Nephron progenitor cell (in vitro differentiated cells): ENCODE results near the gene ZNF438.

Experiments used
- DNase-seq: peaks from one replicate; pipeline ENCODE4 v3.0.0; 2021
- H3K27ac Mint-ChIP-seq: 2 replicates; pipeline ENCODE4 v1.8.0; 2021; ENCODE audit warnings: mild to moderate bottlenecking, moderate library complexity, mixed read lengths
- H3K27me3 Mint-ChIP-seq: 2 replicates; pipeline ENCODE4 v1.8.0; 2021; ENCODE audit warnings: mild to moderate bottlenecking, low read depth, mixed read lengths; ENCODE audit not compliant: poor library complexity
- H3K36me3 Mint-ChIP-seq: 2 replicates; pipeline ENCODE4 v1.8.0; 2021; ENCODE audit warnings: low read depth, mixed read lengths
- H3K4me1 Mint-ChIP-seq: 2 replicates; pipeline ENCODE4 v1.8.0; 2021; ENCODE audit warnings: mixed read lengths
- H3K4me3 Mint-ChIP-seq: 2 replicates; pipeline ENCODE4 v1.8.0; 2021; ENCODE audit warnings: mild to moderate bottlenecking, moderate library complexity, mixed read lengths
- H3K9me3 Mint-ChIP-seq: 2 replicates; pipeline ENCODE4 v1.8.0; 2021; ENCODE audit warnings: mild to moderate bottlenecking, moderate library complexity, mixed read lengths
- TF ChIP-seq, protein P1 (sequence below): fragments of 200-600 bp; sonication (generic); IDR thresholded peaks from 2 replicates; pipeline ENCODE4 v1.5.0; 2021; ENCODE audit warnings: antibody characterized with exemption

The ZNF438 gene

DNA sequence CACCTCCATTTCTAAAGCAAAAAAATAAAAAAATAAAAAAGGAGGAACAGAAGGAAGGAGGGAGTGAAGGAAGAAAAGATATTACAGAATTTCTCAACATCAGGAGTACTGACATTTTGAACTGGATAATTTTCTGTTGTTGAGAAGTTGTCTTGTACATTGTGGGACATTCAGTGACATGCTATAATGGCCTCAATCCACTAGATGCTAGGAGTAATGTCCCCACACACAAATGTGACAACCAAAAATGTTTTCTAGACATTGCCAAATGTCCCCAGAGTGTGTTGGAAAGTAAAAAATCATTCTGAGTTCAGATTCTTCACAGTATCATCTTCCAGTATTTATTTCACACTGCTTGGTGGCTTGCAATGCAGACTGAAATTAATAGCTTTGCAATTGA lies 6.5 kb downstream of the ZNF438 start:
- Mint-ChIP-seq H3K9me3 (no peaks in the 10 kb centered on the region), H3K4me1 (peaks cover 5% of the 10 kb centered on the region), H3K4me3 (no peak overlapping the region), H3K27me3 (no peaks in the 10 kb centered on the region), H3K27ac (no peak overlapping the region), H3K36me3 (no peaks in the 10 kb centered on the region)
- TF ChIP-seq, protein P1, sequence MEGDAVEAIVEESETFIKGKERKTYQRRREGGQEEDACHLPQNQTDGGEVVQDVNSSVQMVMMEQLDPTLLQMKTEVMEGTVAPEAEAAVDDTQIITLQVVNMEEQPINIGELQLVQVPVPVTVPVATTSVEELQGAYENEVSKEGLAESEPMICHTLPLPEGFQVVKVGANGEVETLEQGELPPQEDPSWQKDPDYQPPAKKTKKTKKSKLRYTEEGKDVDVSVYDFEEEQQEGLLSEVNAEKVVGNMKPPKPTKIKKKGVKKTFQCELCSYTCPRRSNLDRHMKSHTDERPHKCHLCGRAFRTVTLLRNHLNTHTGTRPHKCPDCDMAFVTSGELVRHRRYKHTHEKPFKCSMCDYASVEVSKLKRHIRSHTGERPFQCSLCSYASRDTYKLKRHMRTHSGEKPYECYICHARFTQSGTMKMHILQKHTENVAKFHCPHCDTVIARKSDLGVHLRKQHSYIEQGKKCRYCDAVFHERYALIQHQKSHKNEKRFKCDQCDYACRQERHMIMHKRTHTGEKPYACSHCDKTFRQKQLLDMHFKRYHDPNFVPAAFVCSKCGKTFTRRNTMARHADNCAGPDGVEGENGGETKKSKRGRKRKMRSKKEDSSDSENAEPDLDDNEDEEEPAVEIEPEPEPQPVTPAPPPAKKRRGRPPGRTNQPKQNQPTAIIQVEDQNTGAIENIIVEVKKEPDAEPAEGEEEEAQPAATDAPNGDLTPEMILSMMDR: no peak
- no peak for DNase-seq

- Mint-ChIP-seq H3K36me3 (no peaks in the 10 kb centered on the region), H3K4me1 (peaks cover 6% of the 10 kb centered on the region), H3K9me3 (no peaks in the 10 kb centered on the region), H3K27ac (no peak overlapping the region), H3K4me3 (no peak overlapping the region), H3K27me3 (no peaks in the 10 kb centered on the region)
- DNase-seq: no peak
- TF ChIP-seq, protein P1: no peak
Observed at GRCh38 chr10:31023558-31023957, 8.1 kb downstream of the ZNF438 start.

DNA sequence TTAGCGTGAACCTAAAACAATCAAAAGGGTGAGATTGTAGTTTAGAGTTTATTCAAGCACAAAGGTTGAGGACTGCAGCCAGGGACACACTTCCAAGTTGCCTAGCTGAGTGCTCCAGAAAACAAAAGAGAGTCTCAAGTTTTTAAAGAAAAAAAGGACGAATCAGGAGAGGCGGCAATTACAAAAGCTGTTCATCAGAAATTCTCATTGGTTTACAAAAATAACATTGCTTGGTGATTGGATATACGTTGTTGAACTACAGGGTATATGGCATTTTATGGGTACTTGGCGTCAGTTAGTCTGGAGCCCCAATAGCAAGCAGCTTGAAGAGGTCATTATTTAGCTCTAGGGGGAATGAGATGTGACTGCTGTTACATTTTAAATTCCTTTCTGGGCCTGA lies 11.5 kb downstream of the ZNF438 start:
- TF ChIP-seq, protein P1: no peak
- no peak overlapping the region for H3K27ac Mint-ChIP-seq

DNA sequence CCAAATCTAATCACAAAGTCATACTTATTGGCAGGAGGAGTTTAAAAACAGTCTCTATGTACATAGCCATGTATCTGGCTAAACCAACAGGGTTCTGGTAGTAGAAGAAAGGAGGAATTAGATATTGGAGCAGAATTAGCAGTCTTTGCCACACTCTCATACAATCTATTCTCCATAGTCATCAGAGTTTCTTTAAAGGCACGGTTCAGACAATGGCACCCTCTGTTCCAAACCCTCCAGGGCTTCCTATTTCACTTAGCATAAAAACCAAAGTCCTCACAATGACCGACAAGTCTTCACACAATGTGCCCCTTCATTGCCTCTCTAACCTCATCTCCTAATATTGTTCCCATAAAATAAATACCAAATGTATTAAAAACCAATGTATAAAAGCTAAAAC lies 12.7 kb downstream of the ZNF438 start:
- Mint-ChIP-seq H3K27ac (no peak overlapping the region), H3K4me3 (no peak overlapping the region), H3K27me3 (peaks cover 6% of the 10 kb centered on the region), H3K4me1 (peaks cover 8% of the 10 kb centered on the region), H3K9me3 (peaks cover under 1% of the 10 kb centered on the region), H3K36me3 (peaks cover under 1% of the 10 kb centered on the region)
- TF ChIP-seq, protein P1: no peak
- DNase-seq: no peak

More for the DNA sequence above, 11.5 kb downstream of the ZNF438 start:
- peaks cover 6% of the 10 kb centered on the region for H3K27me3 Mint-ChIP-seq
- no peaks in the 10 kb centered on the region for H3K36me3 Mint-ChIP-seq
- no peak overlapping the region for H3K4me3 Mint-ChIP-seq
- H3K4me1 Mint-ChIP-seq: peaks cover 6% of the 10 kb centered on the region
- no peak for DNase-seq
- H3K9me3 Mint-ChIP-seq: no peaks in the 10 kb centered on the region

DNA sequence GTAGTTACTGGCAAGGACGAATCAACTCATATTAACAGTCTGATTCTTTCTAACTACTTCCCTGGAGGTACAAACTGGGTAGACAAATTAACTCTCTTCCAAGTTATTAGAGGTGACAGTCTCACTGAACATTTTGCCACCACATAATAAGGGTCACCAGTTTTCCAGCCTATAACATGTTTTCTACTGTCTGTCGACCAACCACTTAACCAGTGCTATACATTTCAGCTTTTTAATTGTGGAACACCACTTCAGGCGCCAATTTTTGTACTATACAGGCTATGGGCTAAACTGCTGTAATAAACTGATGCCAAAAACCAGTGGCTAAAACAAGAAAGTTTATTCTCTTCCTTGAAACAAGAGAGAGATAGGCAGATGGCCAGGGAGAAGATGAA lies 13.3 kb downstream of the ZNF438 start:
- no peak overlapping the region for H3K4me3 Mint-ChIP-seq
- peaks cover 6% of the 10 kb centered on the region for H3K27me3 Mint-ChIP-seq
- peaks cover 14% of the 10 kb centered on the region for H3K4me1 Mint-ChIP-seq
- peaks cover 6% of the 10 kb centered on the region for H3K36me3 Mint-ChIP-seq
- H3K27ac Mint-ChIP-seq: no peak overlapping the region
- DNase-seq: no peak
- TF ChIP-seq, protein P1: no peak
- peaks cover 6% of the 10 kb centered on the region for H3K9me3 Mint-ChIP-seq

GRCh38 chr10:31017534-31018355 lies 13.9 kb downstream of the ZNF438 start:
- H3K36me3 Mint-ChIP-seq: peaks cover 9% of the 10 kb centered on the region
- peaks cover 9% of the 10 kb centered on the region for H3K9me3 Mint-ChIP-seq
- no peak overlapping the region for H3K27ac Mint-ChIP-seq
- TF ChIP-seq, protein P1: no peak
- no peak for DNase-seq
- no peak overlapping the region for H3K4me3 Mint-ChIP-seq
- peaks cover 17% of the 10 kb centered on the region for H3K4me1 Mint-ChIP-seq
- H3K27me3 Mint-ChIP-seq: peaks cover 6% of the 10 kb centered on the region
